ENCODE results near the gene ERVV-1. TPM values are rescaled to one million over a fixed set of nuclear protein-coding genes. Genes with fewer than 3 reads are reported as not detected.

Gene ERVV-1
- total and polyA plus RNA-seq, 2 of the 4 experiments (the other 2 are of a cell fraction): not detected

GRCh38 chr19:53013621-53014020 lies at the start of gene ERVV-1 (continued):
- TF ChIP-seq FOS (IDR thresholded peaks at IDR 0.05; ENCODE audit: low read depth, low read length): no peak
- no peak for TF ChIP-seq CHD1 (IDR thresholded peaks at IDR 0.05; ENCODE audit: low read depth, low read length)

GRCh38 chr19:52967772-52968171 lies 45.9 kb upstream of the ERVV-1 start:
- ATAC-seq (ENCODE audit: low read depth): no peak
- BruUV-seq (replicated peaks): no TSS peak
- no peaks in the 10 kb centered on the region for H3K9me1 ChIP-seq (ENCODE audit: insufficient read depth, low read length)
- TF ChIP-seq NFE2L2 (IDR thresholded peaks at IDR 0.05; ENCODE audit: low read depth, low read length) (no peak), MAZ (IDR thresholded peaks at IDR 0.05; ENCODE audit: borderline replicate concordance, low read depth, low read length) (no peak), USF2 (IDR thresholded peaks at IDR 0.05; ENCODE audit: low read depth, low read length) (no peak), ELK1 (IDR thresholded peaks at IDR 0.05; ENCODE audit: borderline replicate concordance, low read depth, low read length) (no peak), CHD1 (IDR thresholded peaks at IDR 0.05; ENCODE audit: low read depth, low read length) (no peak), POLR2A (IDR thresholded peaks at IDR 0.05; ENCODE audit: low read depth, low read length) (no peak), MXI1 (IDR thresholded peaks at IDR 0.05; ENCODE audit: borderline replicate concordance, low read depth, low read length) (no peak), MAFK (IDR thresholded peaks at IDR 0.05; ENCODE audit: low read depth, low read length) (no peak), CEBPB (IDR thresholded peaks at IDR 0.05; ENCODE audit: low read depth, low read length) (no peak), RCOR1 (IDR thresholded peaks at IDR 0.05; ENCODE audit: insufficient replicate concordance, low read length) (no peak), BHLHE40 (IDR thresholded peaks at IDR 0.05; ENCODE audit: low read depth, low read length) (no peak), FOS (IDR thresholded peaks at IDR 0.05; ENCODE audit: low read depth, low read length) (no peak), CTCF (conservative IDR thresholded peaks at IDR 0.05; ENCODE audit: low read depth, low read length) (no peak), RAD21 (IDR thresholded peaks at IDR 0.05; ENCODE audit: low read length) (no peak), SMC3 (IDR thresholded peaks at IDR 0.05; ENCODE audit: low read depth, low read length) (no peak)

More at GRCh38 chr19:52967772-52968171, 45.9 kb upstream of the ERVV-1 start:
- no peak overlapping the region for H4K8ac ChIP-seq (ENCODE audit: low read depth in 2 of 2, low read length in 2 of 2)
- H2BK5ac ChIP-seq (ENCODE audit: low read depth, low read length, poor library complexity, severe bottlenecking): no peak overlapping the region
- no peaks in the 10 kb centered on the region for H3K79me1 ChIP-seq (ENCODE audit: low read depth in 1 of 2, low read length in 2 of 2)
- dilution Hi-C loops (cut with HindIII; ENCODE audit: low sequenced_read_pairs, unreplicated experiment) (no loop called here), in situ Hi-C loops (cut with MboI; ENCODE audit: low sequenced_read_pairs) (no loop called here), intact Hi-C loops (cut with micrococcal nuclease) (loop anchor here (10.0 kb wide), 1 partner anchor 217 kb away; no protein-coding TSS in a partner anchor)
- no peak overlapping the region for H3K4ac ChIP-seq (ENCODE audit: low read depth, low read length)
- H3K36me3 ChIP-seq (ENCODE audit: control insufficient read depth, insufficient read depth, low read length): peaks cover 2% of the 10 kb centered on the region; the same call in 1 of the 2 replicates
- no peaks in the 10 kb centered on the region for H4K20me1 ChIP-seq (ENCODE audit: insufficient read depth, low read length)
- H3K27me3 ChIP-seq (ENCODE audit: control insufficient read depth, insufficient read depth, low read length): no peaks in the 10 kb centered on the region
- H3K27ac ChIP-seq (ENCODE audit: insufficient read depth, low read length): no peak overlapping the region
- H3K4me2 ChIP-seq (ENCODE audit: low read depth, low read length): no peak overlapping the region
- no peak overlapping the region for H3K23ac ChIP-seq (ENCODE audit: low read depth, low read length)
- H2AK9ac ChIP-seq (replicated peaks; ENCODE audit: low read depth, low read length, poor library complexity): no peak overlapping the region
- no peak overlapping the region for H4K91ac ChIP-seq (ENCODE audit: insufficient read depth, low read depth, low read length)
- H2BK15ac ChIP-seq (ENCODE audit: low read depth, low read length): no peak overlapping the region
- no peak overlapping the region for H4K5ac ChIP-seq (ENCODE audit: low read depth, low read length)
- no peak overlapping the region for H3K9ac ChIP-seq (ENCODE audit: low read depth, low read length)
- H3K56ac ChIP-seq (ENCODE audit: extremely low read depth, insufficient read depth, low read length): no peak overlapping the region
- no peak overlapping the region for H2BK120ac ChIP-seq (ENCODE audit: low read depth, low read length)
- H2AK5ac ChIP-seq (ENCODE audit: low read depth, low read length): no peak overlapping the region
- H3K4me1 ChIP-seq (ENCODE audit: control insufficient read depth, insufficient read depth, low read length): no peaks in the 10 kb centered on the region
- no peak overlapping the region for H2BK20ac ChIP-seq (ENCODE audit: low read depth, low read length)
- peaks cover 2% of the 10 kb centered on the region for H3K9me3 ChIP-seq (ENCODE audit: control insufficient read depth, insufficient read depth, low read length)
- no peak overlapping the region for H3K4me3 ChIP-seq (ENCODE audit: insufficient read depth, low read depth, low read length)
- no CpG with 5 or more reads among the region's 2 CpGs for WGBS, 2 experiments (ENCODE audit: extremely low coverage in 2 of 2, insufficient read length in 1 of 2)
- DNase-seq: no peak
- no peak overlapping the region for H2AFZ ChIP-seq (replicated peaks; ENCODE audit: low read length, poor library complexity)
- H3K14ac ChIP-seq (replicated peaks; ENCODE audit: low read depth, low read length): no peak overlapping the region
- CTCF ChIA-PET: no interaction called here
- POLR2A ChIA-PET (ENCODE audit: unreplicated experiment): no interaction called here
- H3K18ac ChIP-seq (ENCODE audit: low read depth, low read length): no peak overlapping the region

All from IMR-90 (cell line).